Tibial nerve (tissue), 4 donors: ENCODE results near the gene ADCY4. TPM values are rescaled to one million over a fixed set of nuclear protein-coding genes. Genes with fewer than 3 reads are reported as not detected.

Experiments
- DNase-seq, 2 donors: peaks; one replicate each; pipeline ENCODE4 v3.0.0-alpha.2; 2019; ENCODE audit warnings: low spot score in 2 of 2
- H3K27ac ChIP-seq, 4 donors: fragments of 200-600 bp; sonication (generic) in 3 of 4; one replicate each; pipeline ENCODE4 v1.5.1; 2017 to 2019; ENCODE audit warnings: mild to moderate bottlenecking in 1 of 4
- H3K27me3 ChIP-seq, 2 donors: fragments of 200-600 bp; sonication (generic) in 1 of 2; one replicate each; pipeline versions ENCODE4 v1.5.1 to v1.6.0; 2017 to 2019
- H3K36me3 ChIP-seq, 3 donors: fragments of 200-600 bp; sonication (generic); one replicate each; pipeline ENCODE4 v1.5.1; 2018 to 2019
- H3K4me1 ChIP-seq, 4 donors: fragments of 200-600 bp; sonication (generic) in 3 of 4; one replicate each; pipeline ENCODE4 v1.5.1; 2017 to 2019
- H3K4me3 ChIP-seq, 4 donors: fragments of 200-600 bp; sonication (generic) in 3 of 4; one replicate each; pipeline ENCODE4 v1.5.1; 2017 to 2019; ENCODE audit warnings: mild to moderate bottlenecking in 1 of 4, moderate library complexity in 1 of 4
- H3K9me3 ChIP-seq, 4 donors: fragments of 200-600 bp; sonication (generic) in 3 of 4; one replicate each; pipeline ENCODE4 v1.5.1; 2017 to 2019
- EP300 ChIP-seq, 2 donors: sonication (generic); formaldehyde crosslinking; IDR thresholded peaks; one replicate each; pipeline ENCODE4 v1.6.1; 2017; ENCODE audit warnings: antibody characterized with exemption in 2 of 2, mild to moderate bottlenecking in 1 of 2
- POLR2A ChIP-seq, 2 donors: fragments of 450-650 bp; IDR thresholded peaks; one replicate each; pipeline ENCODE4 v1.6.1; 2017; ENCODE audit warnings: antibody characterized with exemption in 2 of 2, mild to moderate bottlenecking in 2 of 2, moderate library complexity in 2 of 2
- WGBS, 2 donors: methylation state at CpG; one replicate each; pipeline ENCODE4 v1.1.5; 2018; 5-methylcytosine and 5-hydroxymethylcytosine counted together
- total RNA-seq, 4 donors: library from RNA; depleted of rRNA; stranded (reverse); fragments of >200 nt; gene quantifications; one replicate each; pipeline ENCODE4 v1.1.0, GENCODE V29; 2016
- TF ChIP-seq, protein P1 (sequence below), 5 experiments: fragments of 200-600 bp in 3 of 5; fragments of 450-650 bp in 2 of 5; sonication (generic) in 3 of 5; IDR thresholded peaks; one replicate each; pipeline ENCODE4 v1.5.1; 2016 to 2019; ENCODE audit warnings: antibody characterized with exemption in 5 of 5, mild to moderate bottlenecking in 3 of 5, moderate library complexity in 2 of 5

Gene ADCY4
- total RNA-seq, 4 donors from 2014 or later, result 32.0 to 68.1 (median 53.2) TPM

GRCh38 chr14:24293525-24293924, 41.3 kb downstream of the ADCY4 start:
- DNase-seq, result no peak
- peaks cover 0 to 71% (median 17%) of the 10 kb centered on the region in 3 donors for H3K36me3 ChIP-seq
- 88 to 91% methylated on average over 2 of the region's 2 CpGs for WGBS, 2 donors
- H3K27ac ChIP-seq, result no peak overlapping the region
- H3K9me3 ChIP-seq, result no peaks in the 10 kb centered on the region
- TF ChIP-seq EP300 (IDR thresholded peaks at IDR 0.05), result no peak
- no peak for TF ChIP-seq POLR2A (IDR thresholded peaks at IDR 0.05)
- TF ChIP-seq, protein P1, sequence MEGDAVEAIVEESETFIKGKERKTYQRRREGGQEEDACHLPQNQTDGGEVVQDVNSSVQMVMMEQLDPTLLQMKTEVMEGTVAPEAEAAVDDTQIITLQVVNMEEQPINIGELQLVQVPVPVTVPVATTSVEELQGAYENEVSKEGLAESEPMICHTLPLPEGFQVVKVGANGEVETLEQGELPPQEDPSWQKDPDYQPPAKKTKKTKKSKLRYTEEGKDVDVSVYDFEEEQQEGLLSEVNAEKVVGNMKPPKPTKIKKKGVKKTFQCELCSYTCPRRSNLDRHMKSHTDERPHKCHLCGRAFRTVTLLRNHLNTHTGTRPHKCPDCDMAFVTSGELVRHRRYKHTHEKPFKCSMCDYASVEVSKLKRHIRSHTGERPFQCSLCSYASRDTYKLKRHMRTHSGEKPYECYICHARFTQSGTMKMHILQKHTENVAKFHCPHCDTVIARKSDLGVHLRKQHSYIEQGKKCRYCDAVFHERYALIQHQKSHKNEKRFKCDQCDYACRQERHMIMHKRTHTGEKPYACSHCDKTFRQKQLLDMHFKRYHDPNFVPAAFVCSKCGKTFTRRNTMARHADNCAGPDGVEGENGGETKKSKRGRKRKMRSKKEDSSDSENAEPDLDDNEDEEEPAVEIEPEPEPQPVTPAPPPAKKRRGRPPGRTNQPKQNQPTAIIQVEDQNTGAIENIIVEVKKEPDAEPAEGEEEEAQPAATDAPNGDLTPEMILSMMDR (IDR thresholded peaks at IDR 0.05), result no peak
- H3K4me3 ChIP-seq, result no peak overlapping the region
- H3K4me1 ChIP-seq, result peaks cover 0 to 22% (median 2%) of the 10 kb centered on the region in 4 donors
- H3K27me3 ChIP-seq, result no peaks in the 10 kb centered on the region

DNA sequence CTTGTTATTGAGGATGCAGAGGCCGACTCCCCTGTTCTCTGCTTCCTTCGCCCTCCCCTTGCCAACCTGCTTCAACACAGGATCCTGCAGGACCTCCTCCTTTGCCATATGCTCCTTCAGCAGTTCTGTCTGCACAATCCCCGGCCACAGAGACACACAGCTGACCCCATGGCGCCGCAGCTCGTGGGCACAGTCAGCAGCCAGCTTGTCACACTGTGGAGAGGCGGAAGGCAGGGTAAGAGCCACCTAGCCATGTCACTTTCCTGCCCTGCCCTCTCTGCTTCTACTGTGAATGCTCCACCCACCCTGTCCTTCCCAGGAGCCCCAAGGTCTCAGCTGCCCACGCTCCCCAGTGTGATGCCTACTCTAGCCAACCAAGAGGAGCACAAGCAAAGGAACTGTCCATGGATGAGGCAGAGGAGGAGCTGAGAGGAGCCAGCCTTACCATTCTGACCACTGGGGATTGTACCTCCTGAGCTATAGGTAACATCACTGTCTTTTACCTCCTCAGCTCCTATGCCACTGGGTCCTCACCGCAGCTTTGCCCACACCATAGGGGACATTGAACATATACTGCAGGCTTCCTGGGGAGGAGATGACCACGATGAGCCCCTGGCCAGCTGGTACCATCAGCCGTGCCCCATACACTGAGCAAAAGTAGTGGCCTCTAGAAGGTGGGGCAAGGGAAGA, 42.6 kb downstream of the ADCY4 start:
- Histone ChIP-seq H3K27ac (no peak overlapping the region), H3K4me1 (peaks cover 0 to 10% (median 0%) of the 10 kb centered on the region in 4 donors), H3K4me3 (no peak overlapping the region), H3K36me3 (peaks cover 0 to 71% (median 17%) of the 10 kb centered on the region in 3 donors), H3K27me3 (no peaks in the 10 kb centered on the region), H3K9me3 (no peaks in the 10 kb centered on the region)
- WGBS, 2 donors, result 84 to 88% methylated on average over 9 to 11 of the region's 11 CpGs
- no peak for TF ChIP-seq POLR2A (IDR thresholded peaks at IDR 0.05)
- TF ChIP-seq, protein P1 (IDR thresholded peaks at IDR 0.05), result no peak
- TF ChIP-seq EP300 (IDR thresholded peaks at IDR 0.05), result no peak
- DNase-seq, result no peak

GRCh38 chr14:24291446-24292117, 43.3 kb downstream of the ADCY4 start:
- no peak overlapping the region for H3K27ac ChIP-seq
- peaks cover 0 to 71% (median 17%) of the 10 kb centered on the region in 3 donors for H3K36me3 ChIP-seq
- no peaks in the 10 kb centered on the region for H3K27me3 ChIP-seq
- TF ChIP-seq, protein P1 (IDR thresholded peaks at IDR 0.05), result no peak
- TF ChIP-seq EP300 (IDR thresholded peaks at IDR 0.05), result no peak
- TF ChIP-seq POLR2A (IDR thresholded peaks at IDR 0.05), result no peak
- peaks cover 0 to 3% (median 0%) of the 10 kb centered on the region in 4 donors for H3K4me1 ChIP-seq
- no peak for DNase-seq
- 85 to 92% methylated on average over 3 of the region's 3 CpGs for WGBS, 2 donors
- no peaks in the 10 kb centered on the region for H3K9me3 ChIP-seq
- no peak overlapping the region for H3K4me3 ChIP-seq

DNA sequence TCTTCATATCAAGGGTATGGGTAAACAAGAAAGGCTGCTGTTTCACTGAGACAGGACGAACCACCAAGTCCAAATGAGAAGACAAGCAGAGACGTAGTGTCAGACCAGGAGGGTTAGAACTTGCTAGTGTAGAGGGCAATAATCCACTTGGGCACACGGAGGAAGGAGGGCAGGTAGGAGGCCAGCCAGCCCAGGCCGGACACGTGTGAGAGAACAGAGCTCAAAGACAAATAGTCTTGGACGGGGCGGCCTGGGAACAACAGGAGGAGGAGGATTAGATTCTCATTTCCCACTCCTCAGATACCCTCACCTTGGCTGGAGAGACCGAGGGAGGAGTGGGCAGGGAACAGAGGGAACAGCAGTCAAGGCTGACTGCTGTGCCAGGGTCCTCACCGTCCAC, 44.1 kb downstream of the ADCY4 start:
- WGBS, 2 donors, result 72 to 87% methylated on average over 9 of the region's 9 CpGs
- DNase-seq, result no peak
- TF ChIP-seq, protein P1 (IDR thresholded peaks at IDR 0.05), result no peak
- no peak for TF ChIP-seq POLR2A (IDR thresholded peaks at IDR 0.05)
- H3K4me3 ChIP-seq, result no peak overlapping the region
- H3K36me3 ChIP-seq, result peaks cover 0 to 63% (median 13%) of the 10 kb centered on the region in 3 donors
- no peak overlapping the region for H3K27ac ChIP-seq
- no peaks in the 10 kb centered on the region for H3K4me1 ChIP-seq
- H3K9me3 ChIP-seq, result no peaks in the 10 kb centered on the region
- no peaks in the 10 kb centered on the region for H3K27me3 ChIP-seq

DNA sequence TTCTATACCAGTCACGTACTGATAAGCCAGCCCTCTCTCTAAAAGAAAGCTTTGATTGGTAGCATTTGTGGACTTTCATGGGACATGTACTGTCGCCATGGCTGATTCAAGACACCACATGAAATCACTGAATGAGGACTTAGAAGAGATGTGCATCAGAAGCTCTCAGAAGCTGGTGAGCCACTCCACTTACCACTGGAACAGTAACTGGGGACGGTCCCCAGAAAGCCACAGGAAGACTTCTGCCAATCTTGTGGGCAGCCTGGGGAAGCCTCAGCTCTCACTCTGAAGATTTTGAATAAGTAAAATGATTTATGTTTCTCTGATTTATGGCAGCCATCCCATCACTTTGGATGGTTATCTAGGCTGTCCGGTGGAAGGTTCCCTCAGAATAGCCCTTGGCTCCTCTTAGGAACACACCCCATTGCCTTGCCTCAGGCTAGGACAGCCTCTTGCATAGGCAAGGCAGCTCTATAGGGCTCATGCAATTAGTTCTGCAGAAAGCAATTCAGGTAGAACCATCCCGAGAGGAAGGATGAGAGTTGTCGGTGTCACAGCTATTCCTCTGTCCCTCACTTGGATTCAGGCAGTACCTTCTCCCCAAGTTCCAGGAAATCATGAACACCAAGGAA, 45.1 kb downstream of the ADCY4 start:
- Histone ChIP-seq H3K4me1 (no peaks in the 10 kb centered on the region), H3K9me3 (no peaks in the 10 kb centered on the region), H3K27ac (no peak overlapping the region), H3K27me3 (no peaks in the 10 kb centered on the region), H3K4me3 (no peak overlapping the region), H3K36me3 (peaks cover 0 to 55% (median 12%) of the 10 kb centered on the region in 3 donors)
- TF ChIP-seq, protein P1 (IDR thresholded peaks at IDR 0.05), result no peak
- no peak for TF ChIP-seq POLR2A (IDR thresholded peaks at IDR 0.05)
- no peak for TF ChIP-seq EP300 (IDR thresholded peaks at IDR 0.05)
- DNase-seq, result no peak
- WGBS, 2 donors, result 84 to 87% methylated on average over 6 of the region's 6 CpGs
